ENCODE data around the gene ELP4. TPM values are rescaled to one million over a fixed set of nuclear protein-coding genes. Genes with fewer than 3 reads are reported as not detected.
A peak's percentile ranks its signal among the peaks of the same experiment; 100 is the strongest.

ELP4 gene
- polyA plus RNA-seq, 2 of the 4 experiments (the other 2 are of a cell fraction), result 16.9 to 26.0 TPM

GRCh38 chr11:31761636-31762035 is 252.1 kb downstream of the ELP4 start:
- no peak for TF ChIP-seq MAFK (IDR thresholded peaks at IDR 0.05; ENCODE audit: partially characterized antibody)
- no peak for TF ChIP-seq BCL3 (IDR thresholded peaks at IDR 0.05)
- no peak for TF ChIP-seq ZC3H11A (IDR thresholded peaks at IDR 0.05)
- TF ChIP-seq, protein P1, sequence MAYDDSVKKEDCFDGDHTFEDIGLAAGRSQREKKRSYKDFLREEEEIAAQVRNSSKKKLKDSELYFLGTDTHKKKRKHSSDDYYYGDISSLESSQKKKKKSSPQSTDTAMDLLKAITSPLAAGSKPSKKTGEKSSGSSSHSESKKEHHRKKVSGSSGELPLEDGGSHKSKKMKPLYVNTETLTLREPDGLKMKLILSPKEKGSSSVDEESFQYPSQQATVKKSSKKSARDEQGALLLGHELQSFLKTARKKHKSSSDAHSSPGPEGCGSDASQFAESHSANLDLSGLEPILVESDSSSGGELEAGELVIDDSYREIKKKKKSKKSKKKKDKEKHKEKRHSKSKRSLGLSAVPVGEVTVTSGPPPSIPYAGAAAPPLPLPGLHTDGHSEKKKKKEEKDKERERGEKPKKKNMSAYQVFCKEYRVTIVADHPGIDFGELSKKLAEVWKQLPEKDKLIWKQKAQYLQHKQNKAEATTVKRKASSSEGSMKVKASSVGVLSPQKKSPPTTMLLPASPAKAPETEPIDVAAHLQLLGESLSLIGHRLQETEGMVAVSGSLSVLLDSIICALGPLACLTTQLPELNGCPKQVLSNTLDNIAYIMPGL (CRISPR knock-in tag; IDR thresholded peaks at IDR 0.05; ENCODE audit: borderline replicate concordance), result no peak
- TF ChIP-seq JUN (IDR thresholded peaks at IDR 0.05), result no peak
- TF ChIP-seq MAZ (IDR thresholded peaks at IDR 0.05; ENCODE audit: borderline replicate concordance, low read depth, low read length), result no peak
- TF ChIP-seq SMC3 (IDR thresholded peaks at IDR 0.05), result no peak
- no peak for TF ChIP-seq ESRRA (IDR thresholded peaks at IDR 0.05; ENCODE audit: borderline replicate concordance, low read length)
- peak in 1 of 2 experiments; percentile 6 for DNase-seq (ENCODE audit: low read depth in 1 of 2, low spot score in 1 of 2)

DNA sequence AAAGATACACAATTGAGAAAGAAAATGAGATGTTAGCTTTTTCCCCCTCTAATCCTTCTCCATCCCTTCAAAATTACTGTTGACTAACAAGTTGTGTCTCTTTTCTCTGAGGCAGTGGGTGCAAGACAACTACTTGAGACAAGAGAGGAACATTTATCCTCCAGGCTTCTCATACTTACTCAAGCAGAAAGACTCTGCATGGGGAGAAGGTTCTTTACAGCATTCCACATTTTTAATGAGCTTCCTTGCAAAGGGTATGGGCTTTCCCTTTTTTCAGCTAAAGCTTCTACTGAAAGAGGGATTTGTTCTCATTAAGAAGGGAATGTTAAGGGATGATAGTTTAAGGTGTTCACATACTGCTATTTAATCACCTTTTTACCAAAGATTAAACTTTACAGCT is 253.7 kb downstream of the ELP4 start:
- H3K9me3 ChIP-seq, result no peaks in the 10 kb centered on the region
- TF ChIP-seq KDM1A (IDR thresholded peaks at IDR 0.05; ENCODE audit: low read depth), result no peak
- no peak for TF ChIP-seq KDM5A (IDR thresholded peaks at IDR 0.05)
- no peak for TF ChIP-seq JUN (IDR thresholded peaks at IDR 0.05)
- TF ChIP-seq ATOH8 (CRISPR knock-in tag; IDR thresholded peaks at IDR 0.05; ENCODE audit: low read depth), result no peak
- TF ChIP-seq CHD4 (IDR thresholded peaks at IDR 0.05; ENCODE audit: borderline replicate concordance), result no peak
- no peak for TF ChIP-seq HDAC2 (IDR thresholded peaks at IDR 0.05)
- no peak for TF ChIP-seq E2F6 (IDR thresholded peaks at IDR 0.05; ENCODE audit: borderline replicate concordance, low read depth)
- H3K4me2 ChIP-seq, result no peak overlapping the region
- no peak for DNase-seq (ENCODE audit: low read depth in 1 of 2, low spot score in 1 of 2)
- CTCF ChIA-PET, result no interaction called here
- no peak for ATAC-seq
- peak; percentile 78 for FAIRE-seq
- H3K4me3 ChIP-seq, result no peak overlapping the region
- no peak overlapping the region for H3K27ac ChIP-seq
- no peaks in the 10 kb centered on the region for H3K4me1 ChIP-seq
- POLR2A ChIA-PET, result no interaction called here

More at GRCh38 chr11:31761636-31762035, 252.1 kb downstream of the ELP4 start:
- FAIRE-seq, result no peak
- no peaks in the 10 kb centered on the region for H3K9me3 ChIP-seq
- H3K4me3 ChIP-seq, result no peak overlapping the region
- 87% methylated on average over 1 of the region's 1 CpG for WGBS (ENCODE audit: missing lambda C conversion rate)
- no peak overlapping the region for H3K27ac ChIP-seq
- ChIA-PET CTCF (no interaction called here), POLR2A (no interaction called here)
- ATAC-seq, result peak; percentile 23 to 47; a peak in 2 of 6 replicates
- H3K4me1 ChIP-seq, result no peaks in the 10 kb centered on the region
- no peak overlapping the region for H3K4me2 ChIP-seq

GRCh38 chr11:31764261-31764660 is 254.7 kb downstream of the ELP4 start:
- no peaks in the 10 kb centered on the region for H3K4me1 ChIP-seq
- ATAC-seq, result no peak
- no peak overlapping the region for H3K27ac ChIP-seq
- no peak for TF ChIP-seq REST (IDR thresholded peaks at IDR 0.05)
- no peak for TF ChIP-seq KDM5A (IDR thresholded peaks at IDR 0.05)
- no peak for TF ChIP-seq POLR2A (IDR thresholded peaks at IDR 0.05; ENCODE audit: low read length)
- H3K9me3 ChIP-seq, result no peaks in the 10 kb centered on the region
- H3K4me3 ChIP-seq, result no peak overlapping the region
- no peak for DNase-seq (ENCODE audit: low read depth in 1 of 2, low spot score in 1 of 2)
- ChIA-PET CTCF (no interaction called here), POLR2A (no interaction called here)
- 81% methylated on average over 5 of the region's 5 CpGs for WGBS (ENCODE audit: missing lambda C conversion rate)
- no peak overlapping the region for H3K4me2 ChIP-seq
- FAIRE-seq, result no peak

Measured in A549 (cell line).